GM19438 (cell line): Measurements from ENCODE around the gene CARD6.
"Not testable (repeated sequence)": the region's sequence is repeated elsewhere in the genome, so short reads cannot be mapped to it uniquely, and the experiment has no call there.

Experiments
- ATAC-seq: cut with Tn5 transposase; IDR thresholded peaks from one replicate; pipeline ENCODE4 v1.9.1; 2021; ENCODE audit warnings: low read depth; ENCODE audit not compliant: unreplicated experiment

Gene CARD6, protein sequence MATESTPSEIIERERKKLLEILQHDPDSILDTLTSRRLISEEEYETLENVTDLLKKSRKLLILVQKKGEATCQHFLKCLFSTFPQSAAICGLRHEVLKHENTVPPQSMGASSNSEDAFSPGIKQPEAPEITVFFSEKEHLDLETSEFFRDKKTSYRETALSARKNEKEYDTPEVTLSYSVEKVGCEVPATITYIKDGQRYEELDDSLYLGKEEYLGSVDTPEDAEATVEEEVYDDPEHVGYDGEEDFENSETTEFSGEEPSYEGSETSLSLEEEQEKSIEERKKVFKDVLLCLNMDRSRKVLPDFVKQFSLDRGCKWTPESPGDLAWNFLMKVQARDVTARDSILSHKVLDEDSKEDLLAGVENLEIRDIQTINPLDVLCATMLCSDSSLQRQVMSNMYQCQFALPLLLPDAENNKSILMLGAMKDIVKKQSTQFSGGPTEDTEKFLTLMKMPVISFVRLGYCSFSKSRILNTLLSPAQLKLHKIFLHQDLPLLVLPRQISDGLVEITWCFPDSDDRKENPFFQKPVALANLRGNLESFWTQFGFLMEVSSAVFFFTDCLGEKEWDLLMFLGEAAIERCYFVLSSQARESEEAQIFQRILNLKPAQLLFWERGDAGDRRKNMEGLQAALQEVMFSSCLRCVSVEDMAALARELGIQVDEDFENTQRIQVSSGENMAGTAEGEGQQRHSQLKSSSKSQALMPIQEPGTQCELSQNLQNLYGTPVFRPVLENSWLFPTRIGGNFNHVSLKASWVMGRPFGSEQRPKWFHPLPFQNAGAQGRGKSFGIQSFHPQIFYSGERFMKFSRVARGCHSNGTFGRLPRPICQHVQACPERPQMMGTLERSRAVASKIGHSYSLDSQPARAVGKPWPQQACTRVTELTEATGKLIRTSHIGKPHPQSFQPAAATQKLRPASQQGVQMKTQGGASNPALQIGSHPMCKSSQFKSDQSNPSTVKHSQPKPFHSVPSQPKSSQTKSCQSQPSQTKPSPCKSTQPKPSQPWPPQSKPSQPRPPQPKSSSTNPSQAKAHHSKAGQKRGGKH

DNA sequence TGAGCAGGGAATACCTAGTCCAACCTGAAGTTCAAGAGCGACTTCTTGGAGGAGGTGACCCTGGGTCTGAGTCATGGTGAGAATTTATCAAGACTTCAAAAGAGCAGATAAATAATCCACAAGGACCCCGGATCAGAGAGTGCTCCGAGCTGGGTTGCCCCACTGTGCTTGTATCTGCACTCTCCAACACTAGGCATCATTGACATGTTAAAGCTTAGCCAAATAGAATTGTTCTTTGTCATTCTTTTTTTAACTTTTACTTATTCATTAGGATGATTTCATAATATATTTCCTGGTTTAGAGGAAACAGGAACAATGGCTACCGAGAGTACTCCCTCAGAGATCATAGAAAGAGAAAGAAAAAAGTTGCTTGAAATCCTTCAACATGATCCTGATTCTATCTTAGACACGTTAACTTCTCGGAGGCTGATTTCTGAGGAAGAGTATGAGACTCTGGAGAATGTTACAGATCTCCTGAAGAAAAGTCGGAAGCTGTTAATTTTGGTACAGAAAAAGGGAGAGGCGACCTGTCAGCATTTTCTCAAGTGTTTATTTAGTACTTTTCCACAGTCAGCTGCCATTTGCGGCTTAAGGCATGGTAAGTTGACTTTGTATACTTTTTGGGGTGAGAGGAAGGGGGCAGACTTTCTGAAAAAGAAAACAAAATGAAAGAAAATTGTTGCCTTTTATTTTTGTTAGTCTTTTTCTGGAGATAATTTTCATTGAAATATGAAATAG is at the start of gene CARD6:
Gene CARD6, plus strand, starts transcription at position 300 of the 738 bp plus-strand sequence. Its CDS starts 16 bp downstream, at position 316.
- ATAC-seq, result no peak

DNA sequence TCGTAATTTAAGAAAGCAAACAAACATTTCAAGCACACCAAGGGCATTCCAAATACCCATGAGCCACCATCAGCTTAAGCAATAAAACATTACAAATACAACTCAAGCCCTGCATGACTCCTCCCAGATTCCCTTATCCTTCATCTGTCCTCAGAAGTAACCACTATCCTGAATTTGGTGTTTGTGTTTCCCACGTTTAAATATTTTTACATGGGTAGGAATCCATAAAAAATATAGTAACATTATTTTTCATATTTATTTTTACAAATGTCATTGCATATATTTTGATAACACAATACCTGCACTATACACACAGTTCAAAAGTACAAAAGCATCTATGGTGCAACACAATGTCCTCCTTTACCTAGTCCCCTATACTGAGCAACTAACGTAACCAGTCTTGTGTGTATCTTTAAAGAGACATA is 49.4 kb upstream of the CARD6 start:
- no peak for ATAC-seq

DNA sequence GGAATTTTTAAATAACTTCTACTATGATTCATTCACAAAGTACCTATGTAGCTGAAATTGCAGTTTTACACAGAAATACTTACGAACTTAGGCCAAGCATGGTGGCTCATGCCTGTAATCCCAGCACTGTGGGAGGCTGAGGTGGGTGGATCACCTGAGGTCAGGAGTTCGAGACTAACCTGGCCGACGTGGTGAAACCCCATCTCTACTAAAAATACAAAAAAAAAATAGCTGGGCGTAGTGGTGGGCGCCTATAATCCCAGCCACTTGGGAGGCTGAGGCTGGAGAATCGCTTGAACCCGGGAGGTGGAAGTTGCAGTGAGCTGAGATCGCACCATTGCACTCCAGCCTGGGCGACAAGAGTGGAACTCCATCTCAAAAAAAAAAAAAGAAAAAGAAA is 48.5 kb upstream of the CARD6 start:
- ATAC-seq, result not testable (repeated sequence)

DNA sequence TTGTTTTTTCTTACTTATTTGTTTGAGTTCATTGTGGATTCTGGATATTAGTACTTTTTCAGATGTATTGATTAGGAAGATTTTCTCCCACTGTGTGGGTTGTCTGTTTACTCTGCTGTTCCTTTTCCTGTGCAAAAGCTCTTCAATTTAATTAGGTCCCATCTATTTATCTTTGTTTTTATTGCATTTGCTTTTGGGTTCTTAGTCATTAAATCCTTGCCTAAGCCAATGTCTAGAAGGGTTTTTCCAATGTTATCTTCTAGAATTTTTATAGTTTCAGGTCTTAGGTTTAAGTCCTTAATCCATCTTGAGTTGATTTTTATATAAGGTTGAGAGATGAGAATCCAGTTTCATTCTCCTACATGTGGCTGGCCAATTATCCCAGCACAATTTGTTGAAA is 46.8 kb upstream of the CARD6 start:
- not testable (repeated sequence) for ATAC-seq

DNA sequence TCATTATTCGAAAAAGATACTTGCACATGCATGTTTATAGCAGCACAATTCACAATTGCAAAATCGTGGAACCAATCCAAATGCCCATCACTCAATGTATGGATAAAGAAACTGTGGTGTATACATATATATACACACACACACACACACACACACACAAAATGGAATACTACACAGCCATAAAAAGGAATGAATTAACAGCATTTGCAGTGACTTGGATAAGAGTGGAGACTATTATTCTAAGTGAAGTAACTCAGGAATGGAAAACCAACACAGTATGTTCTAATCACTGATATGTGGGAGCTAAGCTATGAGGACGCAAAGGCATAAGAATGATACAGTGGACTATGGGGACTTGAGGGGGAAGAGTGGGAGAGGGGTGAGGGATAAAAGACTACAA is 46.3 kb upstream of the CARD6 start:
- not testable (repeated sequence) for ATAC-seq

DNA sequence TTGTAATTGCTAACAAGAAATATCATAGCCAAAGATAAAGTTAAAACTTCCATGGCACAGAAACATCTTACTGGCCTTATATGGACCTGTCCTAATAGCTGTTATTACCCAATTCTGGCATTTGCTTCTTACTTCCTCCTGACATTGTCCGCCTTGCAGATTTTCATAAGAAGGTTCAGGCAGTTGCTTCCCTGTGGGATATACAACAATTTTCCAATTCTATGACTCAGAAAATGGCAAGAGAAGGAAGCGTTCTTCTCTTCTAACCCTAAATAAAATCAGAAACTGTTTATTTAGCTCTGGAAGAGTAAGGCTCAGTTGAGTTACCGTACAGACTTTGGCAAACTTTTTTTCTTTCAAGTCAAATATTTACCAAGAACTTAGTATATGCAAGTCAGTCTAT is 44.7 kb upstream of the CARD6 start:
- ATAC-seq, result no peak

DNA sequence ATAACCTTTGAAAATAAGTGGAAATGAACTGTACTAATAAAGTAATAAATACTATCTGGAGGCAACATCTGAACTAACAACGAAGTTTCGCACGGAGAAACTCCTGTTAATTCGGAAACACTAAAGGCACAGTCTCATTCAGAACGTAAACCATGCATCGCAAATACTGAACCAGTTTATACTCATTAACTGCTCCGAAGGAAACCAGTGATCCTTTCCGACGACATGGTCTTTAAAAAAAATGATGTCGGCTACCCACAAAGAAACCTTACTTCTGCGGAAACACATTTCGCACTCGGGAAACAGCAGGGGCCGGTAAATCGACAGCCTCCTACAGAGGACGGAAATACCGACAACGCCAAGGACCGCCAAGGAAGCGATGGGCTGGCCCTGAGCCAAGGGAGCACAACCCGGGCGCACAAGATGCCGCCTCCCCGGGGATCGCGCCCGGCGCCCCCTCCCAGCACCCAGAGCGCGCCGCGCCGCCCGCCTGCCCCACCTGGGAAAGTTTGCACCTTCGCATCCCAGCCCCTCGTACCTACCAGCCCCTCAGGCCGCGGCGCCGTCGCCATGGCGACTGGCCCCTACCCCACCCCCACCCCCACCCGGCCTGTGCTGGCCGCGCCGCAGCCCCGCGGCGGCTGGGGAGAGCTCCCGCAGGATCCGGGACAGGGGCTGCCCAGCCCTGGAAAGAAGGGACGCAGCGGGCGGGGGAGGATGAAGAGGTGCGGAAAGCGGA is 43.7 kb upstream of the CARD6 start:
- peak; percentile 54 for ATAC-seq

DNA sequence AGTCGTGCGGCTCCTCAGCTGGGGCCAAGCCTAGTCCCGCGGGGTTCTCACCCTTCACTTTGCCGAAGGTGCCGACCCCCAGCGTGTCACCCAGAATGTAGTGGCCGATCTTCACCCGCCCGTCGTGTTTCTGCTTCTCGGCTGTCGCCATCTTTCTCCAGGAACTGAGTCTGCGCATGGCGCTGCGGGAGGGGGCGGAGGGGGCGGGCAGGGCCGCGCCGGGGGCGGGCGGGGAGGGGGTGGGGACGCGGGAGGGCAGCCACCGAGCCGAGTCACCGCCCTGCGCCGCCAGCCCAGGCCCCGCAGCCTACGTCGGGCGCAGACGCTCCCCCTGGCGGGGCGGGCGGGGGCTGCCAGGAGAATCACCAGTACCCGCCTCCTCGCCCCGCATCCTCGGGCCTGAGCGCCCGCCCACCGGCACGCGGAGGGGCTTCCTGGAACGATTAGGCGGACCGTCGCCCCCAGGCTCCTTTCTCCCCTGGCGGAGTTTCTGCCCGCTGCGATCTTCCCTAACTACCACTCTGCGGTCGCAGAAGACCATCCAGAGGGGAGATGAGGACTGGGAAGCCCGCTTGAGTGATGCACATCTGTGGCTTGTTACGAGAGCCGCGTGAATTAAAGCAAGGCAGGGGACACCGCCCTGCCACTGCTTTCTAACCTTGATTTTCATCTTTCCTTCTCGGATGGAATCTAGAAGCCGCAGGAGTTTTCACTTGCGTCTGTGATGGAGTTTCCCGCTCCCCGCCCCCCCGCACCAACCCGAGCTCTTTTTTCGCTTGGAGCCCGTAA is 43.0 kb upstream of the CARD6 start, which contains the start of gene PRKAA1:
Gene PRKAA1, minus strand, starts transcription at position 363 of the 789 bp plus-strand sequence. Its CDS starts 185 bp downstream, at position 178.
- peak; percentile 87 for ATAC-seq

DNA sequence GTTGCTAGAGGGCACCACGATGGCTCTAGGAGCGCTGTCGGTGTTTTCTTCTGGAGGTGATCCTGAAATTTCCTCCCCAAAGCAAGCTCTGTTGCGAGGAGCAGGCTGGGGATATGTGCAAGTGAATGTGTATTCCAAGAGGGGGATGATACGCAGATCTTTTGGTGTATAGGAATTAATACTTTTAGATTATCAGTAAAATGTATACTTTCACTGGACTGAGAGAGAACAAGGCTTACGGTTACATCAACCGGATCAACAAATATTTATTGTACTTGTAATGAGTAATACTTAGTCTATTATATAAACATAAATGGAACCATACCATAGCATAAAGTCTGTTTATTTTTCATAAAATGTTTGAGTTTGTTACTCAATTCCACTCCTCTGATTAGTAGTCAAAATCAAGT is 42.4 kb upstream of the CARD6 start:
- no peak for ATAC-seq

DNA sequence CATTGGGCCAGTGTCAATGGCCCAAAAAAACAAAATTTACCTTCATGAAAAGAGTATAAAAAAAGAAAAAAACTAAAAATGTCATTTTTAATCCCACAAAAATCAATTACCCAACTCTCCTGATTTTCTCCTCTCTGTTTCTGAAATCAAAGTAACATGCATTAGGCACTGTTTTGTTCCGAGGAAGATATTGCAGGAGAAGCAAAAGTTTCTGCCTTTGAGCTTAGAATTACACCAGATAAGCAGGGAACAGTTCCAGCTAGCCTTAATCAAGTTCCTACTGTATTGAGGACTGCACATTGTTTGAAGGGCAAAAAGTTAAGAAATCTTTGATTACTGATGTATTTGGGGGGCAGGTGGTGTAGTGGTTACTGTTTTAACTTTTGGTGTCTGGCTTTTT is 41.9 kb upstream of the CARD6 start:
- ATAC-seq, result no peak

DNA sequence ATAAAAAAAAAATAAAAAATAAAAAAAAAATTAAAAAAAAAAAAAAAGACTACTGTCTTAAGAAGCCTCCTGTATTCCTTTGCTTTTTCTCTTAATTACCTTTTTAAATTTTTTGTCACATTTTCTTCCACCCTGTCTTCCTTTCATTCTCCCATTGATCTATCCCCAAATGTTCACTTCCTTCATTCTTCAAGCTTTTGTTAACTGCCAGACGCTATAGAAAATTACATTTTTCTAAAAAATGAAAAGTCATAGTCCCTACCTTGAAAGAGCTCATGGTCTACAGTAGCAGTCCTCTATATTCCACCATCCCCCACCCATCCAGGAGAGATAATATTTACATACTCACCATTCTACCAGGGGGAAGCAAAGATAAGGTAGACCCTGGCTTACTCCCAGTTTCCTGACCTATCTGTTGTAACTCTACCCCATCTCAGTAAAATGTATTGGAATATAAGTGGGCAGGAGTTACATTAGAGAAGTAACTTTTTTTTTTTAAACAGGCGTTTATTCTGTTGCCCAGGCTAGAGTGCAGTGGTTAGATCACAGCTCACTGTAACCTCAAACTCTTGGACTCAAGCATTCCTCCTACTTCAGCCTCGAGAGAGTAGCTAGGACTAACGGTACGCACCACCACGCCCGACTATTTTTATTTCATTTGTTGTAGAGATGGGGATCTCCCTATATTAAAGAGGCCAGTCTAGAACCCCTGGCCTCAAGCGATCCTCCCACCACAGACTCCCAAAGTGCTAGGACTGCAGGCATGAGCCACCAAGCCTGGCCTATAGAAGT is 39.2 kb upstream of the CARD6 start:
- no peak for ATAC-seq

DNA sequence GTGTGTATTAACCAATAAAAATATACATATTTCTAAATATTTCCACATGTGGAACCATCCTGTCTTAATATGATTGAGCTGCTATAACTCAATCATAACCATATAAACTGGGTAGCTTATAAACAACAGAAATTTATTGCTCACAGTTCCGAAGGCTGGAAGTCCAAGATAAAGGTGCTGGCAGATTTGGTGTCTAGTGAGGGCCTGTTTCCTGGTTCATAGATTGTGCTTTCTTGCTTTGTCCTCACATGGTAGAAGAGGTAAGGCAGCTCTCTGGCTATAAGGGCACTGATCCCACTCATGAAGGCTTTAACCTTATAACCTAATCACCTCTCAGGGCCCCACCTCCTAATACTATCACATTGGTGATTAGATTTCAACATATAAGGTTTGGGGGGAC is 29.0 kb upstream of the CARD6 start:
- no peak for ATAC-seq

DNA sequence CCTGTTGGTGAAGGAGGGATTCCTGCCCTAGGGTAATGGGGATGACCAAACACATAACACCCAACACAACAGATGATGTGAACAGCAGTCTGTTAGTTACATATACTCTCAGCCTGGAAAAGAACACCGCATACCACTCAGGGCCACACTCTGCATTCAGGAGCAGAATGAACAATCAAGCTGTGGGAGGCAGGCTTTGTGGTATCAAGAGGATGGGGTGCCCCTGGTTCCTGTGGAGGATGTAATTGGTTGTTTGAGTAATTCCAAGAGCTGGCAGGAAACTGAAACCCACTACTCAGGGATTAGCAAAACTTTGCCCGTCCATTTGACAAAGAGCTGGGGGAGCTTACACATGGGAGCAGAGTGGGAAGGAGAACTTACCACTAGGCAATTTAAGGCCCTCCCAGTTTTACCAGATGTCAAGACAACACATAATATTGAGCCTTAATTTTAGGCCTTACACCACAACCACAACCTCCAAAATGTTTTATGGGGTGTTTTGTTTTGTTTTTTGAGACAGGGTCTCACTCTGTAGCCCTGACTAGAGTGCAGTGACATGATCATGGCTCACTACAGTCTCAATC is 27.4 kb upstream of the CARD6 start:
- ATAC-seq, result no peak

DNA sequence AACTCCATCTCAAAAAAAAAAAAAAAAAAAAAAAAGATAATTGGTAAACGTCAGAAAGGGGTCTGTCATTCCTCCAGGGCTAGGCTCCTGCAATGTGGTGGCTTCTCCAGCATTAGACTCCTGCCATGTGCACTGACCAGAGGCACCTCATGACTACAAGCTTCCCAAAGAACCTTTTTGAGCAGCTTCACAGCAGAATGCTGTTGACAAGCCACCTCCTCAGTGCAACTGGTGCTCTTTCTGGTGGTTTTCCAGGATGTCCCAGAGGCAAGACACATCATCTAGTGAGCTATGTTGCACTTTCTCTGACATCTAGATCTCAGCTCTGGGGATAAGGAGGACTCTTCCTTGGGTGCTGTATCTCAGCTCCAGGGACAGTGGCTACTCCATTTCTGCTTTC is 17.7 kb upstream of the CARD6 start:
- ATAC-seq, result no peak

DNA sequence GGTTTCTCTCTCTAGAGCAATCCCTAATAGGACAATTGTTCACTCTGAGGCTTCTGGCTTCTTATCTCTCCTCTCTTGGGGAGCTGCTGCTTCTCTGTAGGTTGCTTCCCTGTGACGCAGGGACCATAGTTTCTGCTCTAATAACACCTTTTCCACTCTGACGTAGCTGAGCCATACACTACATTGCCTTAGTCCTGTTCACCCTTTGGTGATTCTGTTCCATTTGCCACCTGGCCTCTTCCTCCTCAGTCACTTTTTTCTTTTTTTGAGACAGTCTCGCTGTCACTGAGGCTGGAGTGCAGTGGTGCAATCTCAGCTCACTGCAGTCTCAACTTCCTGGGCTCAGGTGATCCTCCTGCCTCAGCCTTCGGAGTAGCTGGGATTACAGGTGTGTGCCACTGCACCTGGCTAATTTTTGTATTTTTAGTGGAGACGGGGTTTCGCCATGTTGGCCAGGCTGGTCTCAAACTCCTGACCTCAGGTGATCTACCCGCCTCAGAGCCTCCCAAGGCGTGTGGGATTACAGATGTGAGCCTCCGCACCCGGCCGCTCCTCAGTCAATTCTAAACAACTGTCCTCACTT is 15.6 kb upstream of the CARD6 start:
- ATAC-seq, result not testable (repeated sequence)

DNA sequence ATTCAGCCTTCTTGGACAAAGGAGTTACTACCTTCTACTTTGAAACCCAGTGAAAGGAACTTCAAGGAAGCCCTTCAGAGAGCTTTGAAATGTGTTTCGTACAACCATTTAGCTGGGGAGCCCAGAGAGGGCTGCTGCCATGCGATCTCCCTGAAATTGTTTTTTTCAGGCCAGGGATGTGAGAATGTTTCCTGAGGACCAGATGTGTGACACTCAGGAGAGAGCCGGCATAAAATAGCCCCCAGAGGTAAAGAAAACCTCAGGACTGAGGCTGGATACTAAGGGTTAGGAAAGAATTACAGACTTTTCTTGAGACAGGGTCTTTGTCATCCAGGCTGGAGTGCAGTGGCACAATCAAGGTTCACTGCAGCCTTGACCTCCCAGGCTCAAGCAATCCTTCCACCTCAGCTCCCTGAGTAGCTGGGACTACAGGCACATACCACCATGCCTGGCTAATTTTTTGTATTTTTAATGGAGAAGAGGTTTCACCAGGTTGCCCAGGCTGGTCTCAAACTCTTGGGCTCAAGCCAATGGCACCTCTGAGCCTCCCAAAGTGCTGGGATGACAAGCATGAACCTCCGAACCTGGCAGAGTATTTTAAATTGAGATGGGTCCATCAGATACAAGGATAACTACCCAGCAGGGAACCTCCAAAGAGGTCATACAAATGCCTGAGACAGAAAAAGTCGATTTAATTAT is 14.5 kb upstream of the CARD6 start:
- ATAC-seq, result no peak
